CD4-positive, alpha-beta T cell treated with Interferon gamma for 1 hour (primary cell): Measurements from ENCODE around the gene SETBP1.

Source experiments
- DNase-seq: peaks from one replicate; pipeline ENCODE4 v3.0.0-alpha.2; 2020

Gene SETBP1

DNA sequence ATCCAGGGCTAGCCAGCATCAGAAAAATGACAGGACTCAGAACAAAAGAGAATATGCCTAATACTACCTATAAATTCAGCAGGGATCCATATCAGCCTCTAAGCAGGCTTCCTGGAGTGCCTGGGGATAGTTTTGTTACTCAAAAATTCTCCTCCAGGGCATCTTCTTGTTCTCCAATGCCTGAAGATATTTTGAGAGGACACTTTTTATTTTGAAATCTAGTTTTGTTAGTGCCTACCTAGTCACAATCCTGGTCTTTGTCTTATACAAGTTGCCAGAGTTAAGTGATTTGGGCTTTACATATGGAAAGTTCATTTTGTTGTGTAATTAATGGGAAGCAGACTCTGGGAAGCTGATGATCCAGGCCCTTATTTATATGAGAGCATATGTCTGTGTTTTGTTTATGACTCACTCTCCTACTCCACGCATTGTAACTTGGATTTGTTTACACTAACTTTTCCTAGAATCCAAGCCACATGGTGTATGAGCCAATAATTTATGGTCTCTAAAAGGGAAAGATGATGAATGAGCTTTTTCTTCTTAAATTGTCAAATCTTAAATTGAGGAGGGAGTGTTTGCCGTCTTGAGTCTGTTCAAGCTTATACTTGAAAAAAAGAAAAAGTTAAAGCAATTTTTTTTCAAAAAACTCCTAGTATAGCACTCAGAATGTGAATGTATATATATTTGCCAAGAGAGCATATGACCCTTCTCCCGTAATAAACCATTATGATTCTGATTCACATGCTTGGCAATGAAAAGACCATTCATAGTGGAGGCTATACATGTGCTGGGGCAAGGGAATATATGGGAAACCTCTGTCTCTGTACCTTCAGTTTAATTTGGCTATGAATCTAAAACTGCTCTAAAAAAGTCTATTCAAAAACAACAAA, 370.3 kb downstream of the SETBP1 start:
- DNase-seq, result no peak

DNA sequence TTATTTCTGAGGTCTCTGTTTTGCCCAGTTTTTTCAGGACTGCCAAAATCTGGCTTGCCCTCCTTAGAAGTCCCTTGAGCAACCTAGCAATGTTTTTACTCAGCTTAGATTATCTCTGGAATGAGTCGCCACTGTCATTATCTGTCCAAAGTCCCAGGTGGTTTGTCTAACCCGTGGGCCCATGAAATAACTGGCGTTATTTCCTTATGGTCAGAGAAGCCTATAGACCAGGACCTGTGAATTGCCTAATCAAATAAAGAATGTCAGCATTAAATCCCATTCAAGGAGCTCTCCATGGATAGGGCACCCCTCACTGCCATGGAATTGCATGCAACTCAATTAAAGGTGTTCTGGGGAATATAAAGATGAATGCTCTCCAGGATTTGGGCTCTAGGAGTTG, 373.9 kb downstream of the SETBP1 start:
- DNase-seq, result no peak

DNA sequence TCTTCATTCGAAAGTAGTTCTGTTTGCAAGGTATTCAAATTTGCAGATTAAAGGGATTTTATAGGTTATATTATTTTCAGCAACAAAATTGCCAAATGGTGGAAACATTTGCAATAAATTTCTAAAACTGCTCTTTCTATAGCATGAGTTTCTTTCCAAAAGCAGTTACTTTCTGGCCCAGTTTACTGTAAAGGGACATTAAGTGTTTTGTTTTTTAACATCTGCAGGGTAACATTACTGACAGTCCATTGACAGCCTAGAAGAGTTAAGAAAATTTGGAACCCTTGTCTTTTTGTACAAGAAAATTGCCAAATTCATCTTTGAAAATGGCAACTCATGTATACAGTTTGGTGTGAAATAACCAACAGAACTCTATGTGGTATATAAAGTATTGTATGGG, 375.1 kb downstream of the SETBP1 start:
- no peak for DNase-seq

DNA sequence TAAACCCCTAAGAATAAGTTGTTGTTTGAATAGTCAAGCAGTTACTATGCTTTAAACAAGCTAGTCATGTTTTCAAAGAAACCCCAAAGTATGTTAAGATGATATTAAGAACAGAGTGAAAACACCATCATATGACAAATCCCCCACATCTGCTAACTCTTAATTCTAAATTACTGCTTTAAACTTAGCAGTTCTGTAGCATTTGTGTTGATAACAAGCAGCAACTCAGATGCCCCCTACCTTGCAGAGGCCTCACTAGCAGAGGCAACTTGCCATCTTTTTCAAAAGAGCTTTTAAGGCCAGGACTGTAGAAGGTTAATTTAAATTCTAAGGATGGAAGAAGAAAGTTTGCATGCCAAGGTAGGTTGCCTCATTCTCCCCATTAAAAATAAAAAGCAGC, 376.2 kb downstream of the SETBP1 start:
- DNase-seq, result no peak

DNA sequence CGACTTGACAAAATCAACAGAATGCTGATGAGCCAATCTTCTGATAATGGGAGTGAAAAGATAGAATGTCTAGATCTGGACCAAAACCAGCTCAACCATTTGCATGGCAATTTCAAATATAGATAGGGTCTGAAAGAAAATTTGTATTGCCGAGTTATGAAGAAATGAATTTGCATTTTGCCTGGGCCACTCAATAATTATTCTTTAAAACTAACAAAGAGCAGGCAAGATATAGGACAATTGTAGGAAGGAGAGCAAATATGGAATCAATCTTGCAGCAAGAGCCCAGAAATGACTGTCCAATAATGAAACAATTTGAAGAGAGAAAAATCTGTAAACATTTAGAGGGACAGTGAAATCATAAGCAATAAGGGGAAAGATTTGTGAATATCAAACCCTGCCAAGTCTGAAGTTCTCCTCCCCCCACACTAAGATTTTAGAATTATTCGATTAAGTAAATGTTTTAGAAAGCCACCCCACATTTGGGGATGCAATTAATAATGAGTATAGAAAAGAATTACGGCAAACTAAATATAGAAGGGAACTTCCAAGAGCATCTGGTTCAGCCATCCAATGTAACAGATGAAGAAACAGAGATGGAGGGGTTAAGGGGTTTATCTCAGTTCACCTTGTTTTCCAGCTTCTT, 377.4 kb downstream of the SETBP1 start:
- no peak for DNase-seq

DNA sequence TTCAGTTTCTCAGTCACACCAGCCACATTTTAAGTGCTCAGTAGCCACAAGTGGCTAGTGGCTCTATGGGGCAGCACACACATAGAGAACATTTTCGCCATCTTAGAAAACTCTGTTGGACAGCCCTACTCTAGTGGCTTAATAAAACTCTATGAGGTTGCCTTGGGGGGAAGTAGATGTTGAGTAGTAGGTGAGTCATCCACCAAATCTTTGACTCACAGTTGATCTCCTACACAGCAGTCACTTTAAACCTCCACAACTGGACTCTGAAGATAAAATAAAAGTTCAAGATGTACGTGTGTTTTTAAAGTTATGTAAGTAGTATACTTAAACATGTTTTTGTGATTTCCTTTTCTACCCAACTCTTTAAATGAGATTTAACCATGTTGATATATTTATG, 379.0 kb downstream of the SETBP1 start:
- DNase-seq, result no peak

DNA sequence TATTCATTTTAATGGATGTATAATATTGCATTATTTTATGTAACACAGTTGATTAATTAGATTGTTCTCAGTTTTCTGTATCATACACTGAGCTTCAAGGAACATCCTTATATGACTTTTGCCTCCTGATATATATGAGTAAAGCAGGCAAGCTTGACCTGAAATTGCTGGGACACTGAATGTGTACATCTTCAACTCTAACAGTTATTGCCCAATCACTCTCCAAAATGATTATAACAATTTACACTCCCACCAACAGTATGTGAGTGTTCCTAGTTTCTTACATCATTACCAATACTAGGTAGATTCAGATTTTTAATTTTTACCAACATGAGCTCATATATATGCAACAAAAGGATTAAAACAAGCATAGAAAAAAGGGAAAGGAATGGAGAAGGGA, 379.4 kb downstream of the SETBP1 start:
- no peak for DNase-seq

DNA sequence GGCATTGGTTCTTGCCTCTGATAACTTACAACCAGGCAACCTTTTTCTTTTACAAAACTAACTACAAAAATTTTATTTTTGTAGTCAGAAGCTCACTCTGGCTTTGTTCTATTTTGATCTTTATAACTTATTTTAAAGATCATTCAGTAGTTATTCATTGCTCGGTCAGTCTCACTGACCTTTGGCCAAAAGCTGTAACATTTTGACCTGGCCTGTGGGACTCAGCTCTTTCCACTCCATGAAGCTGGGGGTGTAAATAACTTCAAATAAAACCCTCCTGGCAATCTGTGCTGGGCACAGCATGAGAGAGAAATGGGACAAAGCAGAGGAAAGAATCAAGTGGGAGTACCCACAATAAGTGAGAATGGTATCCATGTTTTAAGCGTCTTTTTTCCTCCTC, 380.7 kb downstream of the SETBP1 start:
- no peak for DNase-seq

DNA sequence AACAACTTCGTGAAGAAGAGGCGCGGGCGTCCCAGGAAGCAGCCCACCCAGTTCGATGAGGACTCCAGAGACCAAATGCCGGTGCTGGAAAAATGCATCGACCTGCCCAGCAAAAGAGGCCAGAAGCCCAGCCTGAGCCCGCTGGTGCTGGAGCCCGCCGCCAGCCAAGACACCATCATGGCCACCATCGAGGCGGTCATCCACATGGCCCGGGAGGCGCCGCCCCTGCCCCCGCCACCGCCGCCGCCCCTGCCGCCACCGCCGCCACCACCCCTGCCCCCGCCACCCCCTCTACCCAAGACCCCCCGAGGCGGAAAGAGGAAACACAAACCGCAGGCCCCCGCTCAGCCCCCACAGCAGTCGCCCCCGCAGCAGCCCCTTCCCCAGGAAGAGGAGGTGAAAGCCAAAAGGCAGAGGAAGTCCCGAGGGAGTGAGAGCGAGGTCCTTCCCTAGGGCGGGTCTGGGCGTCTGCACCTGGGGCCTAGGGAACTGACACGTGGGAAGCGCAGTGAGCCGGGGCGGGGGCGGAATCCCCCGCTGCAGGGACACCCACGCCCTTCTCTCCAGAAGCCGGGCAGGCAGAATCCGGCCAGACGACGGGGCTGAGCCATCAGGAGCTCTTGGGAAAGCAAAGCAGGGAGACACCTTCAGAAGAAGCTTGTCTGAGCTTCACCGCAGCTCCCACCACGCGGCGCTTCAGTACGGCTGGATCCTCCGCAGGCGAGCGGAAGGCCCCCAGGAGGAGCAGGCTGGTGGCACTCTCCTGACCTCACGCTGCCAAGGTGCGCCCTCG, 382.8 kb downstream of the SETBP1 start:
- DNase-seq, result no peak

DNA sequence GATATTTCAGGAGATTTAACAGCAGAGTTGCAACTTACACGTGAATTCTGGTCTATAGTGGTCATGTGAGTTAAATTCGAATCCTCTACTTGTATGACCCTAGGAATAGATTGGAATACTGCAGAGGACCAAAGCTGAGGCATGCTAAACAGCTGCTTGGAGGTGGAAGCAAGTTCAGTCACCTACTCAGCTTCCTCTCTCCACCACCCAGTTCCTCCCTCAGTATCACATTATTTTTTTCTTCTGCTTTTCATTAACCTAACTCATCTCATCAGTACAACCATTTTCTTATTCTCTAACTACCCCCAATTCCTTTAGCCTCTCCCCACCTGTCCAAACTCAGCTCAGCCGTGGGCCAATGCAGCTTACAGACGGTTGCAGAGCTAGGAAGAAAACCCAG, 385.5 kb downstream of the SETBP1 start:
- DNase-seq, result no peak

DNA sequence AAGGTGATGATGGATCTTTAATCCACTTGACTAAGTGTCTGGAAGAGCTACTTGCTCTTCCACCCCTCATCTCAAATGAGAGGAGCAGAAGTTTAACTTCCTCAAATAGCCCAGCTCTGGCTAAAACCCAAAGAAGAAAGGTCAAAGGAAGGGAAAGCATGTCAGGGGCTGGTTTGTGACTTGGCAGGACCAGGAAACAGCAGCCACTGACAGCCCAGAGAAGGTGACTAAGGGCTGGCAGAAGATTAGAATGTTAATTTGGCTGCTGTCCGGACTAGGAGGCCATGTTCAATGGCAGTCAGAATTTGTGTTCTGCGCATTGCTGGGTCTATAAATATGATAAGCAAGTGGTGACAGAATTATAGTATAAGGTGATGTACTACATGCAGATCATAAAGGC, 386.2 kb downstream of the SETBP1 start:
- peak; percentile 37 for DNase-seq

DNA sequence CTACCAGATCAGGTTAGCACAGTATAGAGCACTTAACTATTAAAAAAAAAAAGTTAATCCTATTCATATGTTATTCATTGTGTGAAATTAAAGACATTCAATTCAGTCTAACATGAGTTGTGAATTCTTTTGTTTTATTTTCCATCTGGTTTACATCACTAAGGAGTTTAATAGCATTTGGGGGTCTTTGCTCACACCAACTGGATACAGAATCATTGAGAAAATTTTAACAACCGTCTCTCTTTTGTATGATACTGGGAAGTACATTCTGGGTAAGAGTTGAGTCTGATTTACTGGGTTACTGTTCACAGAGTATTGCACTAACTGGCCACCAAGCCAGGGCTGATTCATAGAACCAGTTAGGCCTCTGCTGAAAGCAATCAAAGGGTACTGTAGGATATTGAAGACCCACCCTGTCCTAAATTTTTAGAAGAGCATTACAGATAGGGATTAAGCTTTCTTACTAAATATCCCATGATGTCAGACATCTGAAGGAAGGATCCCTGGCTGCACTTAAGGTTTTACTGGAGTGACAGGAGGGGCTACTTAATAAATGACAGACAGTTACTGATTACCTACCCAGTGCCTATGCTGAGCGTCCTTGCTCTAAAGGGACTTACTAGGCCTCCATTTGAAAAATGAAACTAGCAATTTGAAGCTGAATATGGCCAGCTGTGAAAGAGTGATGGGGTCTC, 387.9 kb downstream of the SETBP1 start:
- DNase-seq, result no peak

DNA sequence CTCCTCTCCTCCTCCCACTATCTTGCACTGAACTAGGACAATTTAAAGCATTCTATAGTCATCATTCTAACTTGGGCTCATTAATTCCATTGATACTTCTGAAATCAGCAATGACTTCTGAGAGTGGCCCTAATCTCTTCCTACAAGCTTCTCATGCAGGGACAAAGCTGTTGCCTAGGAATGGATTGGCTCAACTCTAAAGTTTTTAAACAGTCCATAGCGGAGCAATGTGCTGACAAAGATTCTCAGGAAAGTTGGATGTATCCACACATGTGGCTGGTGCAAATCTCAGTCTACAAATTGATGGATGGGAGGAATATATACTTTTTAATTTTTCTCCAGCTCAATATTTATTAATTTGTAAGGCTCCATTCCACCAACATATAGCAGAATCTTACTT, 388.9 kb downstream of the SETBP1 start:
- no peak for DNase-seq

DNA sequence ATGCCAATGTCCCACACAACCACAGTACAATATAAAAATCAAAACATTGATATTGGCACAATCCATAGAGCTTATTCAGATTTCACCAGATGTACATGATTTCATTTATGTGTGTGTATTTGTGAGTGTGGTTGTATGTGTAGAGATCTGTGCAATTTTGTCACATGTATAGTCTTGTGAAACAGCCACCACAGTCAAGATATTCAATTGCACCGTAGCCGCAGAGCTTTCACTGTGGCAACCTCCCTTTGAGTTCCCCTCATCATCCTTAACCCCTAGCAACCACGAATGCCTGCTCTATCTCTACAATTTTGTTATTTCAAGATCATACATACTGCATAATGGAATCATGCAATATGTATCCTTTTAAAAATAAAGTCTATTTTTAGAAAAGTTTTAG, 391.3 kb downstream of the SETBP1 start:
- no peak for DNase-seq

DNA sequence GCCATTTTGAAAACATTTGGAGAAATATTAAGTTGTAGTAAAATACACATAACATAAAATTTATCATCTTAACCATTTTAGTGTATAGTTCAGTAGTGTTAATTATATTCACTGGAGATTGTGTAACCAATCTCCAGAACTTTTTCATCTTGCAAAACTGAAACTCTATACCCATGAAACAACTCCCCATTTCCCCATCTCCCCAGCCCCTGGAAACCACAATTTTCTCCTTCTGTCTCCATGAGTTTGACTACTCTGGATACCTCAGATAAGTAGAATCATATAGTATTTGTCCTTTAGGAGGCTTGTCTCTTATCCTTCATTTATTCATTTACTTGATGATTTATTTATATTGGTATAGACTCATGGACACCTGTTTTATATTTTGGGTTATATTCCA, 392.9 kb downstream of the SETBP1 start:
- DNase-seq, result no peak

DNA sequence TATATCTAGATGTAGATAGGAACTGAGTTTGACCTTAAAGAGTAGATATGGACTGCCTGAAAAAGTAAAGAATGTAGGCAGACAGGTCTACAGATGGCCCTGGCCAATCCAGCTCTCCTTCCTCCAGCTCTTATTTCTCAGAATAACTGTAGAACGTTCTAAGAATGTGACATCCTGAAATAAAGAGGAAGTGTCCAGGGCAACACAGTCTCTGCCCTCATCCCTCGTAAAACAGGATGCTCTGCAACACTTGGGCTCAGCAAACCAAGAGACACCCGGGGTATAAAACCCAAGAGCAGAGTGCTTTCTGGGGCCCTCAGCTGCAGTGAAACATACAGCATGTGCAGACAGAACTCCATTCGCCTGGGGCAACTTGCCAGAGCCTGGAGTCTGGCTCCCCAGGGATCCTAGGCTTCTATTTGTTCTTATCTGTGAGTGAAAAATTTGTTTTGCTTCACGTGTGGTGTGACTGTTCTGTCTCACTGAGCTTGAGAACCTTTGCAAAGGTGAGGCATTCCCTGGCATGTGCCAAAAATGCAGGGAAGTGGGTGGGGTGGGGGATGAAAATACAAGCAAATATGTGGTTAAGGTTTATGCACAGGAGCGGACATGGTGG, 401.0 kb downstream of the SETBP1 start:
- no peak for DNase-seq

DNA sequence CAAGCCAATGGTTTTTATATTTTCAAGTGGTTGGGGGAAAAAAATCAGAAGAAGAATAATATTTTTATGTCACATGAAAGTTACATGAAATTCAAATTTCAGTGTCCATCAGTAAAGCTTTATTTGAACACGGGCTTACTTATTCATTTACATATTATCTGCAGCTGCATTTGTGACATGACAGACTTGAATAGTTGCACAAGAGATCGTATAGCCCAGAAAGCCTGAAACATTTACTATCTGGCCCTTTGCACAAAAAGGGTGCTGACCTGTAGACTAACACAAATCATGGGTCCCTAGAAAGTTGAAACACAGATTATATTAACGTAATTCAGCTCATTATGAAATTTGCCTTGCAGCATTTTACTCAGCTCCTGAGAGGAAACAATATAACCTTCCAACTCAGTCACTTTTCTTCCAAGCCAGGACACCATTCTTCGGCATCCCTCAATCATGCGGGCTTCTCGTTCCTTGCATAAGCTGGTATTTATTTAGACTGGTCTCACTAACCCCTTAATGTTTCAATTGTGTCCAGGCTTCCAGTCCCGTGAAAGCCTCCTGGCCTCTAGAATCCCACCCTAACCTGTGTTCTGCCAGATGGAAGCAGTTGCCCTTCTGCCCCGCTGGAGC, 402.7 kb downstream of the SETBP1 start:
- DNase-seq, result no peak

DNA sequence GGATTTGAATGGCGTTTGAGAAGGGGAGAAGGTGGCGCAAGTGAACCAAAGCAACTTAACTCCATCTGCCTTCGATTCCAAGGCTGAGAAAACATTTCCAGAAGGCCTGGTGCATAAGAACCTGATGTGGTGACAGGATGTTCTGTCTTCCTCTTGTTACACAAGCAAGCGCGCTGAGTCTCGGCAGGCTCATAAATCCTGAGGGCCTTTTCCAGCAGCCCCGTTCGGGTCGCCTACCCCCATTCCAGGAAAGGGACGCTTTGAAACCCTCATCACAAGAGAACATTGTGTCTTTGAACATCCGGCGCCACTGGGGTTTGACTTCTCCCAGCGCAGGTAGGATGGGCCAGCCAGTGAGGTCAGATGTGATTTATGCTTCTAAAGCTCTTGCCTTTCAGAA, 403.5 kb downstream of the SETBP1 start:
- DNase-seq, result no peak

DNA sequence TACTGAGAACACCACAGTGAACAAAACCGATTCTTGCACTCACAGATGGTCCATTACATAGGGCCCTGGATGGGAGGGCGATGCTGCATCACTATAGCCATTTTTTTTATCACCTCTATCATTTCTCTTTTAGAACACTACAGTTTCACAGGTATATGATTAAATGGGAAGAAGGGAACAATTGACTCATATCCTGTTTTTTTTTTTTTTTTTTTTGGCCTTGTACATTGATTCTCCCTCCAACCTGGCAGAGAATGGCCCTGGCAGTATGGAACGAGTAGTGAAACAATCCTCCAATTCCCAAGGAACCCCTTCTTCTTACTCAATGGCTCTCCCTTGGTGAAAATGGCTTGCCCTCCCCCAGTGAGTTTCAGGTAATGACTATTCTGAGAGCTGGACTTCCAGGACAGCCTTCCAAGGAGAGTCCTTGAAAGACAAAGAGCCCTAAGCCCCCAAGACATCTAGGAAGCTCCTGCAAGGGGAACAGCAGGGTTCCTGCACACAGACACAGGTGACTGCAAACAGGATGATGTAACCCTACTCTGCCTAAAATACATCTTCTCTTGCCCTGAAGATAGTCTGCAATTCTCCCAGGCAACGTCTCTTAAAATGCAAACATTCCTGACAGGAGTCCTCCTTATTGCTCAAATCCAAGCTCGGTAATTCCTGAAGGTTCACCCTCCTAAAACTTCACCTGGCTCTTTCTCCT, 405.4 kb downstream of the SETBP1 start:
- DNase-seq, result no peak

DNA sequence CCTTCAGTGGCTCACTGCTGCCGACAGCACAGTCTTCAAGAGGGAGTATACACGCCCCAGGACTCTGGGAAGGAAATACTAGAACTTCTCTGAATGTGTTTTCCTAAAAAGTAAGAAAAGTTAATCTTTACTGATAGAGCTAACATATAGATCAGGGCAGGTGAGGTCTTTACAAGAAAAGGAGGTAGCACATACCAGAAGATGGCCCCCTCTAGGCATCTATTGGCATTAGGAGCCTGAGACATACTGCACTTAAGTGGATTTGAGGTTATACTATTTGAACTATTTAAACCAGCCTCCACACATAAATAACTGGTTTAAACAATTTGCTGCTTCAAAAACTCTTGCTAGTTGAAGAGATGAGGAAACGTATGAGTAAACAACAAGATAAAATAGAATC, 406.1 kb downstream of the SETBP1 start:
- DNase-seq, result no peak

DNA sequence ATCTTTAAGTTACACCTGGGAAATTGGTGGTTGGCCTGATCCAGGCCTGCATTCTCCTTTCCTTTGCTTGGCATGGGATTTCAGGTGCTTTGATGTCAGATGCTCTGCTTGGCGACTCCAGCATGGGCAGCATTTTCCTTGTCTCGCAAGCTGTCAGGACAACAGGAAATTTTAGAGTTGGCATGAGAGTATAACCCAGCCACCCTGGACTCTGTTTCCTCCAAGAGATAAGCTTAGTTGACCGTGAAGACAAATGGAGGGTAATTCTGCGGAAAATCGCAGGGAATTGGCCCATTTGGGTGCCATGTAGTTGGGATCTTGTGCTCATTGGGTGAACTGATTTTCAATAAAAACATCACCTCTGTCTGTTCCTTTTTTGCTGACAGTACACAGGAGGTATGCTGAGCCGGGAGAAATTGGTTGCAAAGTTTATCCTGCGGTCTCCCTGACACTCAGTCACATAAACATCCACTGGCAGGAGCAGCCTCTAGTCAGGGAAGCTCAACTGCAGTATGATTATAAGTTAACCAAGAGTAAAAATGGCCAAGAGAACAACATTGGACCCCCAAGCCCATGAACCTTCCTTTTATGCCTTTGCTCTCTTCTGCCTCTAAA, 409.9 kb downstream of the SETBP1 start:
- DNase-seq, result no peak
